A673 (cell line): Measurements from ENCODE around the gene KCNJ4. TPM values are rescaled to one million over a fixed set of nuclear protein-coding genes. Genes with fewer than 3 reads are reported as not detected.

Experiments used
- BruUV-seq: library from RNA; stranded (reverse); fragments of 400-500 nt; replicated peaks from 2 replicates; lab custom pipeline; 2021; lab: Mats Ljungman, UMichigan
- CTCF ChIA-PET: fragments of 300-600 bp; sonication (Branson Sonifier 250); formaldehyde crosslinking; loops from one replicate; lab custom pipeline; 2022; ENCODE audit warnings: antibody characterized with exemption; lab: Charles Lee
- POLR2A ChIA-PET: fragments of 300-600 bp; sonication (Branson Sonifier 250); formaldehyde crosslinking; loops from one replicate; lab custom pipeline; 2022; ENCODE audit warnings: antibody characterized with exemption; ENCODE audit not compliant: low non-redundant PET; lab: Charles Lee
- DNase-seq: peaks from one replicate; pipeline ENCODE4 v3.0.0-alpha.2; 2015; ENCODE audit warnings: low spot score
- H3K27ac ChIP-seq: fragments of 200-600 bp; sonication (generic); 2 replicates; pipeline ENCODE4 v1.5.1; 2016; ENCODE audit warnings: mixed run types, low read depth, mild to moderate bottlenecking, mixed read lengths, antibody characterized with exemption, low read length; ENCODE audit not compliant: poor library complexity, severe bottlenecking
- H3K27me3 ChIP-seq: fragments of 200-600 bp; sonication (generic); replicated peaks from 2 replicates; pipeline ENCODE4 v1.6.1; 2017; ENCODE audit warnings: mixed run types, low read depth, mild to moderate bottlenecking, mixed read lengths, antibody characterized with exemption, low read length; ENCODE audit not compliant: insufficient read depth, poor library complexity
- H3K36me3 ChIP-seq: fragments of 200-600 bp; sonication (generic); 2 replicates; pipeline ENCODE4 v1.6.1; 2016; ENCODE audit warnings: mixed run types, mild to moderate bottlenecking, mixed read lengths, antibody characterized with exemption, low read length; ENCODE audit not compliant: insufficient read depth, poor library complexity, severe bottlenecking
- H3K4me1 ChIP-seq: fragments of 200-600 bp; sonication (generic); 2 replicates; pipeline ENCODE4 v1.6.1; 2017; ENCODE audit warnings: mixed run types, mild to moderate bottlenecking, mixed read lengths, antibody characterized with exemption, low read length; ENCODE audit not compliant: insufficient read depth, poor library complexity, severe bottlenecking
- H3K4me3 ChIP-seq: fragments of 200-600 bp; sonication (generic); 2 replicates; pipeline ENCODE4 v1.5.1; 2016; ENCODE audit warnings: low read depth, mixed run types, mild to moderate bottlenecking, mixed read lengths, low read length; ENCODE audit not compliant: poor library complexity, severe bottlenecking
- H3K9me3 ChIP-seq: fragments of 200-600 bp; sonication (generic); 2 replicates; pipeline ENCODE4 v1.6.1; 2016; ENCODE audit warnings: mixed run types, low read depth, mild to moderate bottlenecking, mixed read lengths, antibody characterized with exemption, low read length; ENCODE audit not compliant: poor library complexity, severe bottlenecking
- EZH2 ChIP-seq: fragments of 200-600 bp; sonication (generic); IDR thresholded peaks from 2 replicates; pipeline ENCODE4 v1.6.1; 2017; ENCODE audit warnings: borderline replicate concordance, low read depth, mild to moderate bottlenecking, mixed read lengths, antibody characterized with exemption, low read length; ENCODE audit not compliant: poor library complexity, severe bottlenecking
- intact Hi-C: fragments of 100-400 bp; cut with micrococcal nuclease; formaldehyde crosslinking; loops from one replicate; pipeline ENCODE4 v1.10.0; 2022; ENCODE audit not compliant: unreplicated experiment
- total RNA-seq: library from RNA; stranded (reverse); gene quantifications from 2 replicates; pipeline ENCODE4 v1.2.3, GENCODE V29; 2021
- TF ChIP-seq, protein P1 (sequence below): fragments of 300-800, 200-600 bp; sonication (generic); conservative IDR thresholded peaks from 2 replicates; pipeline ENCODE4 v1.5.1; 2017; ENCODE audit warnings: low read depth, mild to moderate bottlenecking, antibody characterized with exemption, low read length, moderate library complexity, mixed read lengths

KCNJ4 gene
- total RNA-seq, 1 experiment from 2014 or later = 1.0 TPM

- CTCF ChIA-PET = no interaction called here
- no peak for TF ChIP-seq EZH2
- TF ChIP-seq, protein P1, sequence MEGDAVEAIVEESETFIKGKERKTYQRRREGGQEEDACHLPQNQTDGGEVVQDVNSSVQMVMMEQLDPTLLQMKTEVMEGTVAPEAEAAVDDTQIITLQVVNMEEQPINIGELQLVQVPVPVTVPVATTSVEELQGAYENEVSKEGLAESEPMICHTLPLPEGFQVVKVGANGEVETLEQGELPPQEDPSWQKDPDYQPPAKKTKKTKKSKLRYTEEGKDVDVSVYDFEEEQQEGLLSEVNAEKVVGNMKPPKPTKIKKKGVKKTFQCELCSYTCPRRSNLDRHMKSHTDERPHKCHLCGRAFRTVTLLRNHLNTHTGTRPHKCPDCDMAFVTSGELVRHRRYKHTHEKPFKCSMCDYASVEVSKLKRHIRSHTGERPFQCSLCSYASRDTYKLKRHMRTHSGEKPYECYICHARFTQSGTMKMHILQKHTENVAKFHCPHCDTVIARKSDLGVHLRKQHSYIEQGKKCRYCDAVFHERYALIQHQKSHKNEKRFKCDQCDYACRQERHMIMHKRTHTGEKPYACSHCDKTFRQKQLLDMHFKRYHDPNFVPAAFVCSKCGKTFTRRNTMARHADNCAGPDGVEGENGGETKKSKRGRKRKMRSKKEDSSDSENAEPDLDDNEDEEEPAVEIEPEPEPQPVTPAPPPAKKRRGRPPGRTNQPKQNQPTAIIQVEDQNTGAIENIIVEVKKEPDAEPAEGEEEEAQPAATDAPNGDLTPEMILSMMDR = no peak
- H3K9me3 ChIP-seq = no peaks in the 10 kb centered on the region
- BruUV-seq = no TSS peak
- H3K27ac ChIP-seq = no peak overlapping the region
- POLR2A ChIA-PET = interaction anchor here (0.5 to 0.6 kb wide), 2 partner anchors 49 to 321 kb away, joined by 4 to 9 read pairs; no protein-coding TSS in a partner anchor
- no peak overlapping the region for H3K4me3 ChIP-seq
- peaks cover 14% of the 10 kb centered on the region for H3K4me1 ChIP-seq
- intact Hi-C loops = no loop called here
- no peak for DNase-seq
- H3K27me3 ChIP-seq = no peaks in the 10 kb centered on the region
- H3K36me3 ChIP-seq = no peaks in the 10 kb centered on the region
Measured at GRCh38 chr22:38462960-38463784, 8.2 kb upstream of the KCNJ4 start.

DNA sequence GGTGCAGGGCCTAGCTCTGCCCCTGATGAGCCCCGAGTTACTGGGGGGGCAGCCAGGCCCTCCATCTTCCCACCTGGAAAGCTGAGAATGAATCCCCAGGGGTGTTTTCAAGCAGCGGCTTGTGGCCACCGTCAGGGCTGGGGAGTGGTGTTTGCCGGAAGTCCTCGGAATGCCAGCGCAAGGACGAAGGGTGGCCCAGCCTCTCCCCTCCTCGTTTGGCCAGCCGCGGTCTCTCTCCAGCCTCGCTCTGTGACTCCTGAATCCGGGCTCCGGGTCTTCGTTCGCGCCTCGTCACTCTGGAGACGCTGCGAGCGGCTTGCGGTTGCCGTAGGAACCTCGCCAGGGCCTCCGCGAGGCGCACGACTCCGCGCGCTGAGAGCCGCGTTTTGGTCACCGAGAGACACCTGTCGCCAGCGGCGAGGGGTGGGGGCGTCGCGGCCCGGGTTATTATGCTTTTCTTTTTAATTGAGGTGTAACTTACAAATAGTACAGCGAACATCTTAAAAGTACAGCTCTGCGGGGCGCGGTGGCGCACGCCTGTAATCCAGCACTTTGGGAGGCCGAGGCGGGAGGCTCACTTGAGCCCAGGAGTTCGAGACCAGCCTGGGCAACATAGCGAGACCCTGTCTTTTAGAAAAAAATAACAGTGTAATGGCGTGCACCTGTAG, 6.5 kb upstream of the KCNJ4 start:
- Histone ChIP-seq H3K27ac (no peak overlapping the region), H3K9me3 (no peaks in the 10 kb centered on the region), H3K4me3 (peak overlapping the region; percentile 23), H3K27me3 (no peaks in the 10 kb centered on the region), H3K36me3 (no peaks in the 10 kb centered on the region), H3K4me1 (peaks cover 9% of the 10 kb centered on the region)
- POLR2A ChIA-PET = no interaction called here
- peak; percentile 90 for DNase-seq
- CTCF ChIA-PET = no interaction called here
- intact Hi-C loops = no loop called here
- TF ChIP-seq EZH2 = no peak
- TF ChIP-seq, protein P1 = no peak
- BruUV-seq = no TSS peak

DNA sequence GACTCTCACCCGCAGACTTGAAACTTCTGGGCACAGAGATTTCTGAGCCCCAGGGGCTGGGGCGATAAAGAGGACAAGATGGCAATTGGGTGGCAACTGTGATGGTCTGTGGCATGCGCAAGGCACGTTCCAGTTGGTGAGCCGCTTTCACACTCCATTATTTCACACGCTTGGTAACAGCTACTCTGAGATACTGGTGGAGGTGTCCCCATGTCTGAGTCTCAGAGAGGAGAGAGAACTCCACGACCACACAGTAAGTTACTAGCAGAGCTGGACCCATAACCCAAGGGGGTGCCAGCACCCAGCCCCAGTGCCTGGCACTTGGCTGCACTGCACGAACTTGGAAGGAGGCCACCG, 6.0 kb upstream of the KCNJ4 start:
- ChIA-PET POLR2A (no interaction called here), CTCF (interaction anchor here (0.8 kb wide), 1 partner anchor 1896 kb away, joined by 3 read pairs; no protein-coding TSS in a partner anchor)
- no TSS peak for BruUV-seq
- no peaks in the 10 kb centered on the region for H3K36me3 ChIP-seq
- H3K27ac ChIP-seq = no peak overlapping the region
- no peaks in the 10 kb centered on the region for H3K9me3 ChIP-seq
- no peak for TF ChIP-seq EZH2
- TF ChIP-seq, protein P1 = no peak
- H3K27me3 ChIP-seq = no peaks in the 10 kb centered on the region
- peaks cover 14% of the 10 kb centered on the region for H3K4me1 ChIP-seq
- peak; percentile 46 for DNase-seq
- peak overlapping the region; percentile 23 for H3K4me3 ChIP-seq
- intact Hi-C loops = no loop called here
